ENCODE data around the gene GPAM. TPM values are rescaled to one million over a fixed set of nuclear protein-coding genes. Genes with fewer than 3 reads are reported as not detected.
"Not testable (repeated sequence)": the region's sequence is repeated elsewhere in the genome, so short reads cannot be mapped to it uniquely, and the experiment has no call there.

Gene GPAM
- total and polyA plus RNA-seq, 3 donors from 2014 or later, result 25.1 to 37.6 (median 36.7) TPM

- no peaks in the 10 kb centered on the region for H3K27me3 ChIP-seq
- no peaks in the 10 kb centered on the region for H3K36me3 ChIP-seq (ENCODE audit: low read depth, missing control alignments)
- H3K9me3 ChIP-seq, result no peaks in the 10 kb centered on the region
- H3K27ac ChIP-seq, result no peak overlapping the region
- intact Hi-C loops (cut with DNase I; ENCODE audit: low total_unique reads), result no loop called here
- DNase-seq, result no peak
- WGBS, 2 donors, result 77 to 83% methylated on average over 4 of the region's 4 CpGs
- no peak overlapping the region for H3K4me3 ChIP-seq
- H3K4me1 ChIP-seq, result no peaks in the 10 kb centered on the region
- no peak for TF ChIP-seq POLR2A (IDR thresholded peaks at IDR 0.05)
- TF ChIP-seq CTCF (IDR thresholded peaks at IDR 0.05), result no peak
Observed at GRCh38 chr10:112122827-112123226, 60.7 kb downstream of the GPAM start.

DNA sequence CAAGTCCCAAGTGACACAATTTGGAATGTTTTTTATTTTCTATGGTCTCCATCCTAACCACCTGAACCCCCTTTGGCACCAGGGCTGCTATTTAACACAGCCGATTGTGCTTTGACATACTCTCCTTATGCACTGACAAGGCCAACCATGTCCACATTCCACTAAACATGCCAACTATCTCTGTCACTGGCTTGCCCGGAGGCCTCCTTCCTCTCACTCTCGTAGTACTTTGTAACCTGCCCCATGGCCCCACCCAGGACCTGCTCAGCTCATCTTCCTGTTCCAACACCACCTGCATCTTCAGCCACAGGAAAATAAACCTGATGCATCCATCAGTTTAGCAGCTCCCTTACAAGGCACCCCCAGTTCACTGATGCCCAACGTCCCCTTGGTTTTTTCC lies 63.1 kb downstream of the GPAM start:
- intact Hi-C loops (cut with DNase I; ENCODE audit: low total_unique reads), result no loop called here
- 92 to 96% methylated on average over 4 of the region's 4 CpGs for WGBS, 2 donors
- H3K36me3 ChIP-seq (ENCODE audit: low read depth, missing control alignments), result no peaks in the 10 kb centered on the region

DNA sequence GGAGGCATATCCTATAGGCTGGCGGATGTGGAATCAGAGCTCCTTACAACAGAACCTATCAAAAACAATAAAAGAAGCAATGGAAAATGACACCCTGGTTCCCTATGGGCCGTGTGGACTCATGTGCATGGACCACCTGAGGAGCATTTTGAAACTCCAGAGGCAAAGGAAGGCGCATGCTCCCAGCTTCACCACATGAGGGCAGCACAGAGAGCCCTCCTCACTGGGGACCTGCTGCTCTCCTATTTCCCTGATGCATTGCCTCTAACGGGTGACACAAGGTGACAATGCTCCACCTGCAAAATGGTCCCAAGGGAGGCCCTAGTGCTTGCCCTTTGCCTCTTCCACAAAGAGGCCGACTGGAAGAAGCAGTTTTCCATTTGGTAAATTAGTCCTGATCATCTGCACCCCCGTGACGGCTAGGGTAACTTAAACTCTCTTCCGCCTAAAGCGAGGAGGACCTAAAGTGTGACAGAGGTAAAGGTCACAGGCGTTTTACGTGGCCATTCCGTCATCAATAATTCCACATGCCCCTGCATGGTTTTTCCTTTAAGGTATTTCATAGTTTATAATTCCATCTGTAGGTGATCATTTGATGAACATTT lies 67.7 kb downstream of the GPAM start:
- no peak overlapping the region for H3K27ac ChIP-seq
- no peak for TF ChIP-seq POLR2A (IDR thresholded peaks at IDR 0.05)
- peak in 2 of 3 experiments; percentile 34 to 67 for TF ChIP-seq CTCF (IDR thresholded peaks at IDR 0.05)
- intact Hi-C loops (cut with DNase I; ENCODE audit: low total_unique reads), result no loop called here
- H3K4me3 ChIP-seq, result no peak overlapping the region
- peak; percentile 65 for DNase-seq
- 56 to 61% methylated on average over 12 of the region's 12 CpGs for WGBS, 2 donors
- no peaks in the 10 kb centered on the region for H3K36me3 ChIP-seq (ENCODE audit: low read depth, missing control alignments)
- no peaks in the 10 kb centered on the region for H3K9me3 ChIP-seq
- H3K4me1 ChIP-seq, result no peaks in the 10 kb centered on the region
- no peaks in the 10 kb centered on the region for H3K27me3 ChIP-seq

More for the DNA sequence above, 63.1 kb downstream of the GPAM start:
- DNase-seq, result no peak
- H3K9me3 ChIP-seq, result no peaks in the 10 kb centered on the region
- H3K4me3 ChIP-seq, result no peak overlapping the region
- H3K4me1 ChIP-seq, result no peaks in the 10 kb centered on the region
- TF ChIP-seq CTCF (IDR thresholded peaks at IDR 0.05), result no peak
- no peak for TF ChIP-seq POLR2A (IDR thresholded peaks at IDR 0.05)
- H3K27me3 ChIP-seq, result no peaks in the 10 kb centered on the region
- H3K27ac ChIP-seq, result no peak overlapping the region

- H3K36me3 ChIP-seq (ENCODE audit: low read depth, missing control alignments); DNase-seq; intact Hi-C loops (cut with DNase I; ENCODE audit: low total_unique reads); H3K27me3 ChIP-seq; H3K4me3 ChIP-seq; H3K27ac ChIP-seq; H3K9me3 ChIP-seq; H3K4me1 ChIP-seq: not testable (repeated sequence)
- 90% methylated on average over 2 of the region's 2 CpGs for WGBS, 2 donors
Observed at GRCh38 chr10:112109779-112110178, 73.8 kb downstream of the GPAM start.

Other genes with a start within 250 kb of the GPAM start
- gene TECTB, start 99.6 kb upstream of the GPAM start, total RNA-seq, result under 1 TPM in 1 of 2 donors, not detected in 1; 0.06 TPM
- gene TECTB, start 99.6 kb upstream of the GPAM start, polyA plus RNA-seq (ENCODE audit: insufficient read depth, low read depth, low replicate concordance), result 0.17 TPM
- 10 to 100 TPM; 10.1 to 11.4 TPM for gene ACSL5, start 190.4 kb upstream of the GPAM start, total RNA-seq
- gene ACSL5, start 190.4 kb upstream of the GPAM start, polyA plus RNA-seq (ENCODE audit: insufficient read depth, low read depth, low replicate concordance), result 20.1 TPM